Activated CD4-positive, alpha-beta T cell treated with anti-CD3 and anti-CD28 coated beads, Interleukin-2, Interleukin-4, amounts not matched to agents 100 ng/mL and 50 ng/mL, durations not matched to agents 16 hours and 8 hours (primary cell): ENCODE data around the gene PCP4L1.

ENCODE experiments used
- DNase-seq: peaks from one replicate; pipeline ENCODE4 v3.0.0-alpha.2; 2020; ENCODE audit warnings: low spot score

PCP4L1 gene

GRCh38 chr1:161267321-161267720 lies 8.8 kb downstream of the PCP4L1 start:
- DNase-seq, result no peak

- no peak for DNase-seq
Observed at GRCh38 chr1:161273402-161273801, 14.9 kb downstream of the PCP4L1 start.

GRCh38 chr1:161274874-161275273 lies 16.3 kb downstream of the PCP4L1 start:
- DNase-seq, result no peak

- no peak for DNase-seq
Observed at GRCh38 chr1:161282991-161283390, 24.4 kb downstream of the PCP4L1 start.

- no peak for DNase-seq
Observed at GRCh38 chr1:161285113-161285512, 26.6 kb downstream of the PCP4L1 start.

- DNase-seq, result no peak
Observed at GRCh38 chr1:161285521-161285920, 27.0 kb downstream of the PCP4L1 start.

GRCh38 chr1:161287482-161288054 lies 29.0 kb downstream of the PCP4L1 start:
- no peak for DNase-seq

GRCh38 chr1:161290779-161291178 lies 32.2 kb downstream of the PCP4L1 start:
- no peak for DNase-seq

GRCh38 chr1:161297415-161297814 lies 38.9 kb downstream of the PCP4L1 start:
- DNase-seq, result no peak

- DNase-seq, result no peak
Observed at GRCh38 chr1:161298116-161298515, 39.6 kb downstream of the PCP4L1 start.

- DNase-seq, result no peak
Observed at GRCh38 chr1:161299347-161299746, 40.8 kb downstream of the PCP4L1 start.

GRCh38 chr1:161300478-161300877 lies 41.9 kb downstream of the PCP4L1 start:
- DNase-seq, result no peak

- DNase-seq, result no peak
Observed at GRCh38 chr1:161304927-161305866, 46.7 kb downstream of the PCP4L1 start.

GRCh38 chr1:161305867-161306519 lies 47.4 kb downstream of the PCP4L1 start:
- DNase-seq, result peak; percentile 83

- DNase-seq, result peak; percentile 14
Observed at GRCh38 chr1:161307230-161307768, 48.8 kb downstream of the PCP4L1 start.

- no peak for DNase-seq
Observed at GRCh38 chr1:161307892-161308638, 49.5 kb downstream of the PCP4L1 start.

GRCh38 chr1:161309868-161310267 lies 51.3 kb downstream of the PCP4L1 start, which contains the start of gene MPZ:
Gene MPZ (minus strand): TSS chr1:161309968. CDS start chr1:161309905, 63 bp downstream.
- DNase-seq, result no peak

- DNase-seq, result no peak
Observed at GRCh38 chr1:161311595-161312181, 53.1 kb downstream of the PCP4L1 start.

GRCh38 chr1:161313554-161314200 lies 55.1 kb downstream of the PCP4L1 start:
- DNase-seq, result no peak

- DNase-seq, result peak; percentile 87
Observed at GRCh38 chr1:161314201-161314981, 55.8 kb downstream of the PCP4L1 start, which contains the start of gene SDHC. Gene SDHC (plus strand): TSS chr1:161314381. CDS start chr1:161314406, 25 bp downstream.
